HT1080 (cell line): ENCODE data around the gene LRPAP1. TPM values are rescaled to one million over a fixed set of nuclear protein-coding genes. Genes with fewer than 3 reads are reported as not detected.

ENCODE experiments used
- DNase-seq: peaks from one replicate; pipeline ENCODE4 v3.0.0-alpha.2; 2015; ENCODE audit warnings: low read depth
- total RNA-seq: library from RNA; depleted of rRNA; stranded (reverse); fragments of >200 nt; shearing (Covaris generic); gene quantifications from 2 replicates; pipeline ENCODE4 v1.2.3, GENCODE V29; 2014

Gene LRPAP1
- total RNA-seq, 1 experiment from 2014 or later: 256 TPM

DNA sequence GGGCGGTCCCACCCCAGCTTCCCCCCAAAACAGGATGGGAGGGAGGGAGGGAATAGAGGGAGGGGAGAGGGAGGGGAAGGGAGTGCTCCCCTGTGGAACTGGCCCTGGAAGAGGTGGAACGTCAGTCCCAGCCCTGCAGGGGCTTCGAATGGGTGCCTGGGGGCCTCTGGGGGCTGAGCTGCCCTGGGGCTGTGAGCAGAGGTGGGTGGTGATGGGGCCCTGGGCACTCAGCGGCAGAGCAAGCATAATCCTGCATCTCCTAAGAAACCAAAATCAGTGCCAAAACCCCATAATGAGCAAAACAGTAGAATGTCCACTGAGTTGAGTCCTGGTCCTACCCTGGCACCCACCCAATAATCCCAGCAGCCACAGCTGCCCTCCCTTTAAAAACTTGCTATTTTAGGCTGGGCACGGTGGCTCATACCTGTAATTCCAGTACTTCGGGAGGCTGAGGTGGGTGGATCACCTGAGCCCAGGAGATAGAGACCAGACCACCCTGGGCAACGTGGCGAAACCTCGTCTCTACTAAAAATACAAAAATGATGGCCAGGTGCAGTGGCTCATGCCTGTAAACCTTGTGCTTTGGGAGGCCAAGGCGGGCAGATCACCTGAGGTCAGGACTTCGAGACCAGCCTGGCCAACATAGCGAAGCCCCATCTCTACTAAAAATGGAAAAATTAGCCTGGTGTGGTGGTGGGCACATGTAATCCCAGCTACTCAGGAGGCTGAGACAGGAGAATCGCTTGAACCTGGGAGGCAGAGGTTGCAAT is 58.0 kb downstream of the LRPAP1 start:
- no peak for DNase-seq

DNA sequence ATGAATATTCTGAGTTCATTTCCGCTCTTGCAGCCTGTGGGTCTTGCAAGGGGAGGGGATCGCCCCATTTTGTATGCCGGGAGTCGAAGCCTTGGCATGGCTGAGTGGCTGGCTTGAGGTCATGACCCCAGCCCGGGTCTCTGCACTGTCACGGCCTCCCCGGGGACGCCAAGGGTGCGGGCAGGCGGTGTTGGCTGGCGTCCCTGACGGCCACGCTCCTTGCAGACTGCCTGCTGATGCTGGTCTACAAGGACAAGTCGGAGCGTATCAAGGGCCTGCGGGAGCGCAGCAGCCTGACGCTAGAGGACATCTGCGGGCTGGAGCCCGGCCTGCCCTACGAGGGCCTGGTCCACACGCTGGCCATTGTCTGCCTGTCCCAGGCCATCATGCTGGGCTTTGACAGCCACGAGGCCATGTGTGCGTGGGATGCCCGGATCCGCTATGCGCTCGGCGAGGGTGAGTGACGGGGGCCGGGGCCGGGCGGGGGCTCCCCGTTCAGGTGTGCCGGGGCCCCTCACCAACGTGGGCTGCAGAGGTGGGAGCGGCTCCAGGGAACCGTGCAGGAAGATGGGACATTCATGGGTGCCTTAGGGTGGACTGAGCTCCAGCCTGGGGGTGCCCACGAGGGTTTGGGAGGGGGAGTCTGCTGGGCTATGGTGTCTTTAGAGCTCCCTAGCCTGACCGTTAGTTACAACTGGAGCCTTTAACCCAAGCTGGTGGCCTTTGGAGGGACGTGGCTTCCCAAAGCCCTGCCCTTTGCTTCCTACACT is 58.9 kb downstream of the LRPAP1 start:
- DNase-seq: no peak

DNA sequence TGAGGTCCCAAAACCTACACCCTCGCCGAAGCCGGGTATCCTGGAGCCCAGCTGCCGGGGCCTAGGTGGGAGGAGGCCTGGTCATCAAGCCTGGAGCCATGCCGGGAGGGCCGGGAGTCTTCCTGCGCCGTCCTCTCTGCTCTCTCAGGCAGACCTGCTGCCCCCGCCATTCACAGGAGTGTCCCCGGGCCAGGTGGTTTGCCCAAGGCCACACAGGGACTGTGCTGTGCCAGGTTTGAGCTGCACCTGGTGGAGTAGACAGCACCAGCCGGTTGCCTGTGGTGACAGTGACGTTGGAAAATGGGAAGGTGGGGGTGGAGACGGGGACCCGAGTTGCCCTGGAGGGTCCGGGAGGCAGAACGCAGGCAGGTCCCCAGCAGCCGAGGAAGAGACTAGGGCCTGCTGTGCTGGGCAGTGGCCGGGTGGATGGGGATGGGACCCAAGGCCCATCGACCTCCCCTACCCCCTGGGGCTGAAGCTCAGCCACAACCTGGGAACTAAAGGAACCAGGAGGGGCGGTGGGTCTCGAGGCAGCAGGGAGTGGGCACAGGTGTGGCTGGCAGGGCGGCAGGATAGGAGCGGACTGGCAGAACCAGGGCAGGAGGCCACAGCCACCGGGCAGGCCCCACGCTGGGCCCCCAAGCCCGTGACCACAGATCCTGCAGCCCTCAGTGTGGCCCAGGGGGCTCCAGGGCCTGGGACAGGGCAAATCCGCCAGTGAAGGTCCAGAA is 59.6 kb downstream of the LRPAP1 start:
- DNase-seq: no peak

DNA sequence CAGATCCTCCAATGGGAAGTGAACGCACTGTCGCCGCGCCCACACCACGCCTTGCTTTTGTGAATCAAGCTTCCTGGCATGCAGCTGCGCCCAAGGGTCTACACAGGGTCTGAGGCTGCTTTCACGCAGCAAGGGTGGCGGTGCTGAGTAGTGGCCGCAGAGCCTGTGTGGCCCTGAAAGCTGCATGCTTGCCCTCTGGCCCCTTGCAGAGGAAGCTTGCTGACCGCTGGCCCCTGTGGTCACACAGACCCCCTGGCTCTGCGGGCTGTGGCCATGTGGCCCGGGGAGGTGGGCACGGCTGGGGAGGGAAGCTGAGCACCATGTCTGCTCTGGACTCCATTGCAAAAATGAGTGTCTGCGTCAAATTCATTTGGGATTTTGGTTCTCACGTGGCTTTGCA is 60.3 kb downstream of the LRPAP1 start:
- no peak for DNase-seq

DNA sequence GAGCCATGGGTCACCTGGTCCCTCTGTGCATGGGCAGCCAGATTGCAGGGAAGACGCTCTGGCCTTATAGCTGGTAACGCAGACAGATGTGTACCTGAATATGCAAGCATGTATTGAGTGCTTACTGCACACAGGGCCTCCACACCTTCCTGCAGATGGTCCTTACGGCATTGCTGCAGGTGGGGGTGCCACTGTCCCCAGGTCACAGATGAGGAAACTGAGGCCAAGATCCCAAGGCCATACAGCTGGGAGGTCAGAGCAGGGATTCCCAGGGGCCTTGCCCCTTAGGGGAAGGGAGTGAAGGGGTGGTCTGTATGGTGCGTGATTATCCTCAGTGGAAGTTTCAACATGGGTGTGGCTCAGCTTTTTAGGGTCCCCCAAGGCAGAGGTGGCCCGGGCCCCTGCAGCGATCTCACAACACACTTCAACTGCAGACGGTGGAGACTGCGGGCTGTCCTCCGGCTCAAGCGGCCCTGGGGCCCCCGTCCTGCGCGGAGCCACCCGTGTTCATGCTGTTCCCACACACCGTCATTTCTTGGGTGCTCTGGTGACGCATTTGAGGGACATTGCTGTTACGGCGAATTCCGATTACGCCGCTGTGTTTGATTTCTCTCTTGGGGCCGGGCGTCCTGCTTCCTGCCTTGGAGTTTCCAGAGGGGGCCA is 61.0 kb downstream of the LRPAP1 start:
- DNase-seq: no peak

DNA sequence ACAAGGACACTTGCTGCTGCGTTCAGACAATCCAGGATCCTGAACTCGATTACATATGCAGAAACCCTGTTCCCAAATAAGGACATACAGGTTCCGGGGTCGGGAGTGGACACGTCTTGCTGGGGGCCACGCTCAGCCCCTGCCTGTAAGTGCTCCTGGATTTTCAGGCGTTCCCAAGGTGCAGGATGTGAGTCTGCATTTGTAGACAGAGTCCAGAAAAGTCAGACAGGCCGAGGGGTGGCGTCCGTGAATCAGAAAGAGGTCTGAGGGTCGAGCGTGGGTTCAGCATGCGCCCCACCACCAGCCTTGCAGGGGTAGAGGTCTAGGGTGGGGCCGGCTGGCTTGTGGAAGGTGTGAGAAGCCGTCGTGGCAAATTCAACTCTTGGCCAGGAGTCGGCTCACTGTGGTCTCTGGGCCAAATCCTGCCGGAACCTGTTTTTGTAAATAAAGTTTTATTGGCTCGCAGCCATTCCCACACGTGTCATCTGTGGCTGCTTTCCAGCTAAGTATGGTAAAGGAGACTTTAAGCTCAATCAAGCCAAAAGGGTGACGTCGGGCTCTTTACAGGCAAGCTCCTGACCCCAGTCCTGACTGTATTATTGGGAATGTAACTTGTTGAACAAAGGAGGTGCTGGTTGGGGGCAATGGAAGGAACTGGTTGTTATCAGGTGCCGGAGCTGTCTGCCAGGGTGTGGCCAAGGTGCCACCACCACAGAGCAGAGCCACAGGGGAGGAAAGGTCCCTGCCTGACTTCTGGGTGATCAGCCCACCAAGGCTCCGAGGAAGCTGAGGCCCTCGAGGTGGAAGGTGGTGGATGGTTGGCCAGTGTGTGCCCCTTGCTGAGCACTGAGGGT is 61.8 kb downstream of the LRPAP1 start:
- DNase-seq: no peak

DNA sequence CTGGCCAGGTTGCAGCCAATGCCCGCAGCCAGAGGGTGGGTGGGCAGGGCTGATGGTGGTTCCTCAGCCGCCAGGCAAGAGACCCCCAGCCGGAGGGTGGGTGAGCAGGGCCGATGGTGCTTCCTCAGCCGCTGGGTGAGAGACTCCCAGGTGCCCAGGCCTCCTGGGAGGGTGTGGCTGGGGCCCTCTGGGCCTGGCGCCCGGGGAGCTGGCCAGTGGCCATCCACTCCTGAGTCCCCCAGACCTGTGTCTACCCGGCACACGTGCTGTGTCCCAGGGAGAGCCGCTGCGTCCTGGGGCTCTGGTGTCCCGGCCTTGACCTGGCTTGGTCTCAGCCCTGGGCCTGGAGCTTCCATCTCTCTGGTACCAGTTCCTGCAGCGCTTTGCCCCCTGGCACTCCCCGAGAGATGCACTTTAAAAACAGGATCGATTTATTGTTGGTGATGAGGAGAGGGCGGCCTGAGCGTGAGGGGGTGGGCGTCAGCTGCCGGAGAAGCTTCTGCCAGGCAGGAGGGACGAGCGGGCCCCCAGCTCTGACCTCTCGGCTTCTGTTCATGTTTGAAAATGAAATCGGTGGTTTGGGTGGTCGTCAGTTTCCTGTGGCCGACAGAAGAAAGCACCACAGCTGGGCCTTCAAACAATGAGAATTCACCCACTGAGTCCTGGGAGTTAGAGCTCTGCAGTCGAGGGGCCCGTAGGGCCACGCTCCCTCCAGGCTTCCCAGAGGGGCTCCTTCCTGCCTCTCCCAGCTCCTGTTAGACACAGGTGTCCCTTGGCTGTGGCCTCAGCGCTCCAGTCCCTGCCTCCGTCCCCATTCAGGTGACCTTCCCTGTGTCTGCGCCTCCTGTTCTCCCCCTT is 62.6 kb downstream of the LRPAP1 start:
- DNase-seq: no peak

DNA sequence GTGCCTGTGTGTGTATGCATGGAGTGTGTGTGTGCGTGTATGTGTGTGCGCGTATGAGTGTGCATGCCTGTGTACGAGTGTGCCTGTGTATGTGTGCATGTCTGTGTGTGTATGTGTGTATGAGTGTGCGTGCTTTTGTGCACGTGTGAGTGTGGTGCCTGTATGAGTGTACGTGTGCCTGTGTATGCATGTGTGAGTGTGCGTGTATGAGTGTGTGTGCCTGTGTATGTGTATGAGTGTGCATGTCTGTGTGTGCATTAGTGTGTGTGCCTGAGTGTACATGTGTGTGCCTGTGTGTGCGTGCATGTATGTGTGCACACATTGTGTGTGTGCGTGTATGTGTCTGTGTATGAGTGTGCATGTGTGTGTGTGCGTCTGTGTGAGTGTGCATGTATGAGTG is 63.4 kb downstream of the LRPAP1 start:
- no peak for DNase-seq

DNA sequence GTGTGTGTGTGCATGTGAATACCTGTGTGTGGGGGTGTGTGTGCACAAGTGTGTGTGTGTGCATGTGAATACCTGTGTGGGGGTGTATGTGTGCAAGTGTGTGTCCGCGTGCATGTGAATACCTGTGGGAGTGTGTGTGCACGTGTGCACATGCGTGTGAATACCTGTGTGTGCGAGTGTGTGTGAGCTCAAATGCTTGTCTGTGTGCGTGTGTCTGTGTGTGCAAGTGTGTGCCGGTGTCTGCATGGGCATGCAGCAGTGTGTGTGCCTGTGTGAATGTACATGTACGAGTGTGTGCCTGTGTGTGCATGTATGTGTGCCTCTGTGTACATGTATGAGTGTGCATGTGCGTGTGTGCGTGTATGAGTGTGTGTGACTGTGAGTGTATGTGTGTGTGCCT is 64.1 kb downstream of the LRPAP1 start:
- no peak for DNase-seq

DNA sequence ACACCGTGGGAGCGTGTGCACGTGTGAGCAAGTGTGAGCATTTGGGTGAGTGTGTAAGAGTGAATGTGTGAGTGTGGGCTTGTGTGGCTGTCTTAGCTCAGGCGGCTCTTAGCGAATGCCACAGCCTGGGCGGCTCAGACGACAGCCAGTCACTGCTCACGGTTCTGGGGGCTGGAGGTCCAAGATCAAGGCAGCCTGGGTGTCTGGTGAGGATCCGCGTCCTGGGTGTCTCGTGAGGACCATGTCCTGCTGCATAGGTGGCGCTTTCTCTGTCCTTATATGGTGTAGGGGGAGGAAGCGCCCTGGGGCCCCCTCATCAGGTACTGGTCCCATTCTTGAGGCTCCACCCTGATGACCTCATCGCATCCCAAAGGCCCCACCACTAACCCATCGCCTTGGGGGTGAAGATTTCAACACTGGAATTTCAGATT is 64.6 kb downstream of the LRPAP1 start:
- no peak for DNase-seq

DNA sequence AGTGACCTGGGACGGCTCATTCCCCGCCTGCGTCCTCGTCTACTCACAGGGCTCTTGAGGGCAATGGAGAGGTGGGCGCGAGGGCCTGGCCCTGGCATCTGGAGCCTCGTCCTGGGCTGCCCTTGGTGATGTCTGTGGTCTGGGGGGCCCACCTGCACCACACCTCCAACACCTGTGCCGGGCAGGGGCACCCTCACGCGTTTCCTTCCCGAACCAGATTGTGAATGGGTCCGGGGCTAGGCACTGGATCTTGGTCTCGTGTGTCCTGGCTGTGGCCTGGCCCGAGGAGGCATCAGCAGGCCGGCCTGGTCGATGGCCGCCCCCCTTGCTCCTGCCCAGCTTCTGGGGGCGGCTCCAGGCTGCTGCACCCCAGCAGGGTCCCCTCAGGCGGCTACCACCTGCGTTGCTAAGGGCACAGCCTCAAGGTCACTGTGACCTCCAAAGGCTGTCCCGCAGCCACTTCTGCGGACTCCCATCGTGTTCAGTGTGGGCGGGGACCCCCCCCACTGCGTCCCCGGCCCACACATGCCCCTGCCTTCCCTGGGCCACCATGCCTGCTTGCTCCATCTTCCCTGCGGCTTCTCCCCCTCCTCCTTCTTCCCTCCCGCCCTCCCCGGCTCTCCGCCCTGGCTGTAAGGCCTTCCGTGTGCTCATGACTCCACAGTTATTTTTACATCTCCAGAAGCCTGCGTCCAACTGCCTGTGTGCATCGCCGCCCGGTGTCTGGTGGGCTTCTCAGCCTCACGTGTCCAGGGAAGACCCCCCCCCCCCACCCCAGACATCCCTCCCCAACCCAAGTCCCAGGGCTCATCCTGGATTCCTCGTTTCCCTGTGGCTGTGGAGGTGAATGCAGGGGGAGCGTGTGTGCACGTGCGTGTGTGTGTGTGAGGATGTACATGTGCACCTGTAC is 65.3 kb downstream of the LRPAP1 start:
- no peak for DNase-seq

DNA sequence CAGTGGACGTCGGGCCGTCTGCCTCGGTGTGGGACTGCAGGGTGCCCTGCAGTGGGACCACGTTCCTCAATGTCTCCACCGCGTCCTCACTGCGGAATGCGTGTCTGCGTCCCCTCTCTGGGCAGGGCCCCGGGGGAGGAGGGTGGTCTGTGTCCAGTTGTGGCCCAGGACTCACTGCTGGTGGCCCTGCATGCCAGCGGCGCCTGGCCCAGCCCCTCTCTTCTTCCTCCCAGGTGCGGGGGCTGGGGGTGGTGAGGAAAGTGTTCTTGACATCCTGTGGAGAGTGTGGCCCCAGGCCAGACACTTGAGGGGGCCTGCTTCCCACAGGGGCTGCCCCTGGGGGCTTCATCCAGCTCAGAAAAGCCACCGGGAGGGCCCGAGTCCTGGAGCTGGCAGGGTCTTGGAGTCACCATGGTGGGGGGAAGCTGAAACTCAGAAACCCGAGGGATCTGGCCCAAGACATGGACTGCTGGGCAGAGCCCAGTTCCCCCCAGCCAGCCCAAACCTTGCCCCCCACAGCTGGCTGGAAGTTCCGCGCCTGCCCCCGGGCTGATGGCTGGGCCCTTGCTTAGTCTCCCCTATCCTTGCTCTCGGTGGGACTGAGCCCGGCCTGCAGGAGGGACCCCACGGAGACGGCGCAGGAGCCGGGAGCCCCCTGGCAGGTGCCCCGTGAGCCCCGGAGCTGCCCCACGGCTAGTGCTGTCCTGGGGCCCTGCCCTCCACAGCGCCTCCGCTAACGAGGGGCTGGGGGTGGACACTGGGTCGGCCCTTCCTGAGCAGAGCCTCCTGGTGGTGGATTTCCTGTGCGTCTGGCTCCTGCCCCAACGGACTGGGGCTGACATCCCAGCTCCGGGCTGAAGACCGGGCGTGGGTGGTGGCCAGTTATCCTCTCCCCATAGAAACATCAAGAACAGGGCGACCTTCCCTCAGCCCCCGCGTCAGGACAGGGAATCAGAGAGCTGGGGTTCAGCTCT is 66.2 kb downstream of the LRPAP1 start:
- DNase-seq: no peak

DNA sequence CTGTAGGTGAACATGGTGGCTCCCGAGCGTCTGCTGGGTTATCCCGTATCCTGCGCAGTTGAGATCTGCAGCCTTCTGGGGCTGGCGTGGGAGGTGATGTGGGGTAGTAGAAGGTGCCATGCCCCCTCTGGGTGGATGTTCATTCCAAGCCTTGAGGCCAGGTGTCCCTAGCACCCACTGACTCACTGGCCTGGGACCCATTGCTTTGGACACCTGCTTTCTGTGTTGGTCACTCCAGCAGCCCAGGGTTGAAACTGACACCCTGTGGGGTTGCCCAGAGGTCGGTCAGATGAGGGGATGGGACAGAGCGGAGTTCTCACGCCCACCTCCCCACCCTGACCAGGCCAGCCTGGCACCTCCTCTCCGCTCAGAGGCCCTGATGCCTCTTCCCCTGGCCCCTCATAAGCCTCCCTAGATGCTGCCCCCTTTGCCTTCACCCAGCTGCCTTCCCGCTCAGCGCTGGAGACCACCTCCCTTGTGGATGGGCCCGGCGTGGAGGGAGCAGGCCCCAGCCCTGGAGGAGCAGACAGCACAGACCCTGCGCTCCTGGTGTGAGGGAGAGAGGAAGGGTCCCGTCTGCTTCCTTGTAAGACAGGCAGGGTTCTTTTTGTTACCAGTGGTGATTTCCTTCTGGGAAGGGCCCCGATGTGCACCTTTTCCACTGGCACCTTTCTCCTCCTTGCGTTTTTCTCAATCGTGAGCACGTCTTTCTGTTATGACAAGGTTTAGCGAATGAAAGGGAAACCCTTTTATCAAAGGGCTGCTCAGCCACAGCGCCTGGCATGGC is 67.1 kb downstream of the LRPAP1 start:
- DNase-seq: no peak

DNA sequence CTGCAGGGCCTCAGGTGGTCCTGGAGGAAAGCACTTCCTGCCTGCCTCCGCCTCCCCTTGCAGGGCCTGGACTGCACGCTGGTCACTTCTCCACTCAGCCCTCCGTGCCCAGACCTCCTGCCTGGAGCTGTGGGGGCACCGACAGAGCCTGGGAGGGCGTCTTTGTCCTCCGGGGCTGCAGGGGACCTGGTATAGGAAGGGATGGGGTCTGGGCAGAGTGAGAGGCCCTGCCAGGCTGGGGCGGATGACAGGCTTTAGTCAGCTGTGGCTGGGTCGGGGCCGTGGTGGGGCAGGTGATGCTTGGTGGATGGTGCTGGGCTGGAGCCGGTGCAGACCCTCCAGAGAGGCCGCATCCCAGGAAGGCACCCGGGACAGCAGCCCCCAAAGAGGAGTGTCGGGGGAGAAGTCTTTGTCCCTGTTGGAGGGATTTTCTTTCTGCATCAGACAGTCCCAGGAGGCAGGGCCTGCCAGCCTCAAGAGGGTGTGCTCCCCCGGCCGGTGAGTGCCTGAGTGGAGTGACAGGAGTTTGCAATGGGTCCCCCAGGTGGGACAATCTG is 67.8 kb downstream of the LRPAP1 start:
- no peak for DNase-seq

DNA sequence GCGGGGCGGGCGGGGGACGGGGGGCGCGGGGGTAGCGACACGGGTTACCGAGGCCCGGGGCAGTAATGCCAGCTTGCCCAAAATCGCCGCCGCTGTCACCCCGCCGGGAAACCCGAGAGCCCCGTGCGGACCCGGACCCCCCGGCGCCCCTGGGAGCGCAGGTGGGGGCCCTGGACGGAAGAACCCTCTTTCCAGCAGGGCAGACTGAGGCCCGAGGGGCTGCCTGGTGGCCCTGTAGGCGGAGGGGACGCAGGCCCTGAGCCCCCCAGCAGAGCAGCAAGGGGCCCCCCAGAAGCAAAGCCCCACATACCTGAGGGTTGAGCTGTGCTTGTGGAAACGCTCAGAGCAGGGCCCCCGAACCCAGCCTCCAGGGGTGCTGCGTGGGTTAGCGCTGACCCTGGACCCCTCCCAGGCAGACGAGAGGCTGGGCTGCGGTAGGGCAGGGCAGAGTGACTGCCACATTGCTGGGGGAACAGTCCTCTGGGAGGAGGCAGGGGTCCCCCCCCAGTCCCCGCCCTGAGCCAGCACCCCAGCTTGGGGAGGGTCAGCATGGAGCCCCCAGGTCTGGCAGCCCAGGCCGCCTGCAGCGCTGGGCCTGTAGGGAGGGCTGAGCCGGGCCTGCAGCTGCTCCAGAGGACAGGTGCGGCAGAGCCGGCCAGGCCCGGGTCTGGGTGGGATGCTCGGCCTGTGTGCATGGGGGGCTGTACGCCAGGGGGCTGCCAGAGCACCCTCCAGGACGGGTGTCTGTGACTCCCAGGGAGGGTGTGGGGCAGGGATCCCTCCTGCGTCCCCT is 68.5 kb downstream of the LRPAP1 start:
- DNase-seq: no peak
